VCaP (cell line): ENCODE measurements around the gene GPR17.

Experiments used
- H3K27ac ChIP-seq: fragments of 450-650 bp; 2 replicates; pipeline ENCODE4 v1.5.1; 2017
- CTCF ChIP-seq: fragments of 450-650 bp; conservative IDR thresholded peaks from 2 replicates; pipeline ENCODE4 v1.5.1; 2017; ENCODE audit warnings: mild to moderate bottlenecking, moderate library complexity

The GPR17 gene

GRCh38 chr2:127650785-127651380 is 4.9 kb downstream of the GPR17 start:
- TF ChIP-seq CTCF, result no peak
- H3K27ac ChIP-seq, result no peak overlapping the region

GRCh38 chr2:127651381-127651809 is 5.4 kb downstream of the GPR17 start:
- no peak for TF ChIP-seq CTCF
- H3K27ac ChIP-seq, result no peak overlapping the region

GRCh38 chr2:127651971-127652550 is 6.1 kb downstream of the GPR17 start:
- no peak overlapping the region for H3K27ac ChIP-seq
- no peak for TF ChIP-seq CTCF

- no peak for TF ChIP-seq CTCF
- H3K27ac ChIP-seq, result no peak overlapping the region
These were observed 6.9 kb downstream of the GPR17 start for GRCh38 chr2:127652786-127653357.

DNA sequence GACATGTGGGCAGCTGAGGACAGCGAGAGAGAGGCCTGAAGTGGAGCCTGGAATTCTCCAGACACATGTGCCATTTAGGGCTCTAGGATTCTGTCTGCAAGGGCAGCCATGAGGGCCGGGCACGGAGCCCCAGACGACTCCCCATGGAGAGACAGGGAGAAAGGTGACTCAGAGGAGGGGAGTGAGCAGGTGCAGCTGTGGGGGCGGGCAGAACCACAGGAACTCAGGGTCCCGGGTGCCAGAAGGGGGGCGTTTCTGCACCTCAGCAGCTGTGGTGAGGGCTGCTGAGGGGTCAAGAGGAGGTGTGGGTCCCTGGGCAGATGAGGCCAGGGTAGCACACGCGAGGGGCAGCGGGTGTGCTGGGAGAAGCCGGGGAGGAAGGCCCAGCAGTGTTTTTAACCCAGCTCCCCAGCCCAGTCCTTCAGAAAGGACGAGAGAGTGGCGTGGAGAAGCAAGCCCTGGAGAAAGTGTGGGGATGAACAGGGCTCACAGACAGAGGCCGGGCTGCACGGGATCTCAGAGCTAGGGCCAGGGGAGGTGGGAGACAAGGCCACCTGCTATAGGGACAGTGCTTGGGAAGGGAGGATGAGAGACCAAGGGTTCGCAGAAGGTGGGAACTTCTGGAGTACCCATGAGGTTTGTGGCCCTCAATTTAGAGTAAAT is 7.6 kb downstream of the GPR17 start:
- no peak overlapping the region for H3K27ac ChIP-seq
- no peak for TF ChIP-seq CTCF

- no peak overlapping the region for H3K27ac ChIP-seq
- no peak for TF ChIP-seq CTCF
These were observed 8.3 kb downstream of the GPR17 start for GRCh38 chr2:127654084-127654837.

DNA sequence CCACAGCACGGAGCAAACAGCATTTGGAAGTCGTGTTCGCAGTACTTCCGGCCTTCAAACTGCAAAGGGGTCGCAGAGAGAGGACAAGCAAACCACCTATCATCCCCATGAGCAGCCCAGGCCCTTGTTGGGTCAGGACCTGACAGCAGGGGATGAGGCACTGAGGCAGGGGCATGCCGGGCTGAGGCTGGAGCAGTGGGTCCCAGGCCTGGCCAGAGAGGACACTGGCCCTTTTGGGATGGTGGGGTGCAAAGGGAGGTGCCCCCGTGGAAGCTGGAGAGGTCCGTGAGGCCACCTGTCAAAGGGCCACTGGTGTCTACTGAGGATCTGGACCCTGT is 8.9 kb downstream of the GPR17 start:
- TF ChIP-seq CTCF, result no peak
- no peak overlapping the region for H3K27ac ChIP-seq
